LNCAP (cell line): ENCODE results near the gene TNRC6C.

Experiments
- CTCF ChIP-seq: fragments of 450-650 bp; IDR thresholded peaks from 2 replicates; pipeline ENCODE4 v1.5.1; 2017; ENCODE audit warnings: mild to moderate bottlenecking

The TNRC6C gene

DNA sequence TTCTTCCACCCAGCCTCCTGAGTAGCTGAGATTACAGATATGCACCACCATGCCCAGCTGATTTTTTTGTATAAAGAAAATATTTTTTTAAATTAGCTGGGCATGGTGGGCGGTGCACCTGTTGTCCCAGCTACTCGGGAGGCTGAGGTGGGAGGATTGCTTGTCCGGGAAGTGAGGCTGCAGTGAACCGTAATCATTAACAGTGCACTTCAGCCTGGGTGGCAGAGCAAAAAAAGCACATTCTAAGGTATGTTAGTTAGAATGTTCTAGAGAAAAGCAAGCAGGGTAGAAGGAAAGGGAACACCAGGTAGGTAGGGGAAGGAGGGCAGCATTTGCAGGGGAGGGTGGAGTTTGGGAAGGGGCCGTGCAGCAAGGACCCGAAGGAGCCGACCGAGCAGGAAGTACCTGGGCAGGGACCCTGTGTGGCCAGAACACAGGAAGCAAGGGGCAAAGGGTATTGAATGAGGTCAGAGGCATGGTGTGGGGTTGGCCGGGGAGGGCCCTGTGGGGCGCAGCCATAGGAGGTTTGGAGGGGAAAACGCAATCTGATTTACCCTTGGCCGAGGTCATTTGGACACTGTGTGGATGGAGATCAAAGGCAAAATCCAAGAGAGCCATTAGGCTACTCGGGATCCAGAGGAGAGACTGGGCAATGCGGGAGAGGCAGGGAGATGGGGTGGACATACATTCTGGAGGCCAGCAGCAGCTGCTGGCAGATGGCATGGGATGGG is 189.9 kb downstream of the TNRC6C start:
- TF ChIP-seq CTCF, result no peak

- TF ChIP-seq CTCF, result no peak
These were observed 193.1 kb downstream of the TNRC6C start for GRCh38 chr17:78151514-78152008.

- no peak for TF ChIP-seq CTCF
These were observed 196.7 kb downstream of the TNRC6C start for GRCh38 chr17:78154903-78155811.
